GM18858 (cell line): Measurements from ENCODE around the gene EXOC6B.

Experiments
- ATAC-seq: cut with Tn5 transposase; IDR thresholded peaks from one replicate; pipeline ENCODE4 v1.9.1; 2021; ENCODE audit not compliant: unreplicated experiment

EXOC6B gene

GRCh38 chr2:72744049-72744448 lies 81.8 kb downstream of the EXOC6B start:
- ATAC-seq: no peak

GRCh38 chr2:72743481-72743880 lies 82.4 kb downstream of the EXOC6B start:
- ATAC-seq: no peak

- ATAC-seq: no peak
Observed at GRCh38 chr2:72738096-72738495, 87.7 kb downstream of the EXOC6B start.

- ATAC-seq: no peak
Observed at GRCh38 chr2:72734432-72734831, 91.4 kb downstream of the EXOC6B start.

GRCh38 chr2:72731116-72731515 lies 94.7 kb downstream of the EXOC6B start:
- ATAC-seq: no peak

DNA sequence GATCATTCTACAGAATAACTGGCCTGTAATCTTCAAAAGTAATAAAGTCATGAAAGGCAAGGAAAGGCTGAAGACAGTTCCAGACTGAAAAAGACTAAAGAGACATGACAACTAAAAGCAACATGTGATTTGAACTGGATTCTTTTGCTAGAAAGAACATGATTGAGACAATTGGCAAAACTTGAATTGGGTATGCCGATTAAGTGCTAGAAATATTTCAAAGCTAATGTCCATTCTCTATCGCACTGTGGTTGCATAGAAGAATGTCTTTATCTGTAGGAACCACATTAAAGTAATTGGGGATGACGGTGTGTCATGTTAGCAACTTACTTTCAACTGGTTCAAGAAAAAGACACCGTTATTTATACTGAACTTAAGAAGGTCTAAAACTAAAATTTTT lies 98.5 kb downstream of the EXOC6B start:
- no peak for ATAC-seq

- ATAC-seq: no peak
Observed at GRCh38 chr2:72723769-72724370, 102.0 kb downstream of the EXOC6B start.

DNA sequence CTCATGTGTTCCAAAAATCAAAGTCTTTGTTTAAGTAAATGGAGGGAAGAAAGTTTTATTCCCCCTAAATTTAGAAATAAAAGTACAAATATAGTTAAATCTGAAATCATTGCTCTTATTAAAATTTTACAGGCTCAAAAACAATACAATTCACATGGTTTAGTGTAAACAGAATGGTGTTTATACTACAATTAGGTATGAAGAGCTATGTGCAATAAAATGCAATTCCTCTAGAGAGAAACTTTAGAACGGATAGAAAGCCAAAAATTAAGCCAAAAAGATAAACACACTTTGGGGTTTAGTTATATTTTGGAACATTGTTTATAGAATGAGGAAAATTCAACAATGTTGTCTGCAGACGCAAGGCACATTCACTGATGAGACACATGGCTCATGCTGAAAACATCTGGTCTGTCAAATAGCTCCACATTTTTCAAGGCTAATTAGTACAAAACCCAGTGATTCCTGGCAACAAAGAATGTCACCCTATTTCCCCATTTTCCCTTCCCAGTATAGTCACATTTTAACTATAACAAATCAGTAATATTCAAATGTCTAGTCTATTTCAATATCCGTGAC lies 103.3 kb downstream of the EXOC6B start:
- no peak for ATAC-seq

GRCh38 chr2:72719416-72719815 lies 106.4 kb downstream of the EXOC6B start:
- no peak for ATAC-seq

- ATAC-seq: no peak
Observed at GRCh38 chr2:72718876-72719275, 107.0 kb downstream of the EXOC6B start.

DNA sequence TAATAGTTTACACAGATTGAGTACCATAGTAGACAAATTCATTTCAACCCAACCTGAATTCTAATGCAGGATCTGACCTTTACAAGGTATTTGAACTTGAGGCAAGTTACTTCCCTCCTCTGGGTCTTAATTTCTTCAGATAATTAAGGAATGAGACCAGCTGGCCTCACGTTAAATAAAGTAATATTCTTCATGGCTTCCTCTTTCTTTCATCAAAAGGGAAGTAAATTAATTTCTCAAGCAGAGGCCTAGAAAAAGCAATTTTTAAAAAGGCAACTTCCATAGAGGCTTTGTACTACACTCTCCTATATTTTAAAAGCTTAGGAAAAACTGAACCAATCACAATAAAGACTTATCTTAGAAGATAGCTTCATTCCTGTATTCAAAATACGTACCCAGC lies 109.2 kb downstream of the EXOC6B start:
- ATAC-seq: no peak

GRCh38 chr2:72713857-72714256 lies 112.0 kb downstream of the EXOC6B start:
- no peak for ATAC-seq

- ATAC-seq: no peak
Observed at GRCh38 chr2:72712977-72713376, 112.9 kb downstream of the EXOC6B start.

- no peak for ATAC-seq
Observed at GRCh38 chr2:72712304-72712703, 113.5 kb downstream of the EXOC6B start.

DNA sequence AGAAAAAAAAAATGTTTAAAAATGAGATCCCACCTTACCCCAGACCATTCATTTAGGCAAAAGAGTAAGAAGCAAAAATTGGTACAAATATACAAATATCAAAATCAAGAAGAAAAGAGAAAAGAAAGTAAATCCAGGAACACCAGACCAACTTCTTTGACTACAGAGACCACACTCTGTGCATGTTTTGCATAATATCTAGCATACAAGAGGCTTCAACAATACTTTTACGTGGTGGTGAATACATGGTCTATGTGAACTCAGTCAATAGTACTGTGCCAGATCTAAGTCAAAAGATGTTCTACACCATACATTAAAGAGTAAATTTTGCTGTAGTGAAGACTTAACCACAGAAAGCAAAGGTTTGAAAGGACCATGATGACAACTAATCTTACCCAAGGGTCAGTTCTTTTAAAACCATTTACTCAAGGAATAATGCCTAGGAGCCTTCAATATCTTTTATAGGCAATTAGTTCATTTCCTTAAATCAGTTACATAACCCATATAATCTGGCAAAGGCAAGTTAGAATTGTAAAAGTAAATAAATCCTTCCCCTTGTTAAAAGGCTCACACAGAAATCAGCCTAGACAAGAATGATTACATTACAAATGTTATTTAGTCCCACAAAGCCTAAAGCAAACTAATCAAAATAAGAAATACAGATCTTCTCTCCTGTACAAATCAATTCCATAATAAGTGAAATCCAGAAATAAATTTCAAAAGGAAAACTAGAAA lies 115.2 kb downstream of the EXOC6B start:
- no peak for ATAC-seq

GRCh38 chr2:72708236-72708635 lies 117.6 kb downstream of the EXOC6B start:
- ATAC-seq: no peak

DNA sequence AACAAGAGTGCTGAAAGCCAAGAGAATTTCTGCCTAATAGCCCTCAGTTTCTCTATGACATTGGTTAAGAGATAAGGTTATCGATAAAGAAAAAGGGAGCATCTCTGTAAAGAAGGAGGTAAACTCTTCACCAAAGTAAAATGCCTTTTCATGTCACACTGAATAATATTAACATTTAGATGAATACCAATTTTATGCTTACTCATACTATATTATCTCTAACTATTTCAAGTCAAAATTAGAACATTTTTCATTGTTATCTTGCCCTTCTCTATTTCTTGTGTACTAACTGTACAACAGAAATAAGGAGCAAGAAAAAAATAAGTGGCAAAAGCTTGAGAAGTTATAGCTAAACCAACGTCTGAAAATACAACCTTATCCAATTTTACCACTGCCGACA lies 127.5 kb downstream of the EXOC6B start:
- no peak for ATAC-seq

DNA sequence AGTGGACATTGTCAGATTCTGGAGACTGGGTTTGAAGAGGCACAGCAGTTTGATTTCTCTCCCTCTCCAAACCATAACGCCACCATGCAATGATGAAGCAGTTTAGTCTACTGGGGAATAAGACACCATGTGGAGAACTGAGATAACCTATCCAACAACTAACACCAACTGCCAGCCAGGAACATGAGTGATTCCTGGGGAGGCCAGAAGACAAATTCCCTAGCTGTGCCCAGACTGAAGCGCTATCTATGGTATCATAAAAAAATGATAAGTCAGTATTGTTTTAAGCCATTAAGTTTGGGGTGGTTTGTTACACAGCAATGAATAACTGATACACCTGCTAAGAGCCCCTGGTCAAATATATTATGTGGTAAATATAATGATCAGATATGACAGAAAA lies 129.3 kb downstream of the EXOC6B start:
- no peak for ATAC-seq

DNA sequence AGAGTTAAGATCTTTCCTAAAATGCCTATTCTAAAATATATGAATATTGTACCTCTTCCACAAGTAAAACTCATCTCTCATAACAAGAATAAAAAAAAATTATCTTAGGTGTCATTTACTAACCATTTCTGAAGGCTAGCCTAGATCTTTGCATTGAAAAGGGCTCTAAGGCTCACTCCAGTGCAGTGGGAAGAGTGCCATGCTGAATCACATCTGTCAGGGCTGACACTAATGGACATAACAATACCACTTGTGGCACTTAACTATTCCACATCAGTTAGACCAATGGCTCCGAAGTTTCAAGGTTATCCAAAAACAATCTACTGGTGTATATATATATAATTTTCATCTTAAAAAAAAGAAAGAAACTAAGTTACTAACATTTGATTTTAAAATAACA lies 130.2 kb downstream of the EXOC6B start:
- no peak for ATAC-seq

- ATAC-seq: no peak
Observed at GRCh38 chr2:72694715-72695496, 130.9 kb downstream of the EXOC6B start.

DNA sequence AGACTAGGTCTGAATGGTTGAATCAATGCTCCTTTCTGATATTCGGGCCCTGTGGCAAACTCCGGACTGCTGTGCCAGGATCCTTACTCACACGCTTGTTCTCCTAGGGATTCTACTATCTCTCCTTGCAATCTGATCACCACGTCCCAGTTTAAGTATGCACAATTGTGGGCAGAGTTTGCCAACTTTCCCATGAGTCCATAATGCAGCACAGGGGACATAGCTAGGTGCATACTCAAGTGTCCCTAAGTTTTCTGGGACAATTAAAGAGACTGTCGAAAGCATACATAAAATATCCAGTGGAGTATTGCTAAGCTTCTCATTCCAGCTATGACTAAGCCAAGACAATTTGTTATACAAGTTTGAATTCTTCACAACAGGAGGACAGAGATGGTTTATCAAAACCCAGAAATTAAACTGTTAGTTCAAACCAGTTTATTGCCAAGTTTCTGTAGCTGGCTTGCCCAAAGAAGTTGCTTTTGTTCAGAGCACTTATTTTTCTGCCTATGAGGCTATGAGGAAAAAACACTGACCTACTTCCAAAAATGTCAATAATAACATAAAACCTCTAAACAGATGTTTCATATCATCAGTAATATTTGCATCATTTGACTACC lies 136.1 kb downstream of the EXOC6B start:
- ATAC-seq: no peak
